Naive thymus-derived CD8-positive, alpha-beta T cell (primary cell): ENCODE results near the gene MED9. TPM values are rescaled to one million over a fixed set of nuclear protein-coding genes. Genes with fewer than 3 reads are reported as not detected.

ENCODE experiments used
- ATAC-seq, 2 donors: fragments of 150-1000 bp; cut with Tn5 transposase in 1 of 2; sonication (Bioruptor Pico), chemical (Tn5 transposase) in 1 of 2; 1 replicate in 1 of 2; 2 replicates in 1 of 2; pipeline ENCODE4 v1.10.0; 2021; ENCODE audit warnings: mild to moderate bottlenecking in 2 of 2, moderate library complexity in 2 of 2
- POLR2A ChIA-PET: fragments of 350-600 bp; sonication (Branson Sonifier 250); formaldehyde crosslinking; loops from one replicate; lab custom pipeline; 2021; ENCODE audit warnings: antibody characterized with exemption; lab: Charles Lee
- DNase-seq, 10 donors: peaks; one replicate each; pipeline versions ENCODE4 v3.0.0 to v3.0.0-alpha.2; 2020 to 2022
- H3K27ac Mint-ChIP-seq, 10 donors: one replicate each; pipeline ENCODE4 v1.8.0; 2020 to 2022; ENCODE audit warnings: mild to moderate bottlenecking in 10 of 10, mixed read lengths in 10 of 10, moderate library complexity in 4 of 10, inconsistent platforms in 1 of 10
- H3K27me3 Mint-ChIP-seq, 5 donors: one replicate each; pipeline ENCODE4 v1.8.0; 2021 to 2022; ENCODE audit warnings: mixed read lengths in 5 of 5
- H3K36me3 Mint-ChIP-seq, 3 donors: one replicate each; pipeline ENCODE4 v1.8.0; 2020 to 2022; ENCODE audit warnings: mixed read lengths in 3 of 3, mild to moderate bottlenecking in 2 of 3, inconsistent platforms in 1 of 3
- H3K4me1 Mint-ChIP-seq, 4 donors: one replicate each; pipeline ENCODE4 v1.8.0; 2021 to 2022; ENCODE audit warnings: mixed read lengths in 4 of 4
- H3K4me3 Mint-ChIP-seq, 10 donors: one replicate each; pipeline ENCODE4 v1.8.0; 2020 to 2022; ENCODE audit warnings: mild to moderate bottlenecking in 10 of 10, mixed read lengths in 10 of 10, moderate library complexity in 6 of 10, inconsistent platforms in 1 of 10
- H3K9me3 Mint-ChIP-seq, 9 donors: one replicate each; pipeline ENCODE4 v1.8.0; 2020 to 2022; ENCODE audit warnings: mixed read lengths in 9 of 9, mild to moderate bottlenecking in 3 of 9, inconsistent platforms in 1 of 9, moderate library complexity in 1 of 9
- polyA plus RNA-seq, 3 donors: library from polyadenylated mRNA; unstranded; fragments of 300-500 nt; fragmentation: Illumina TruSeq; gene quantifications; one replicate each; pipeline ENCODE4 v1.2.3, GENCODE V29; 2021
- total RNA-seq, 8 experiments: library from RNA in 2 of 8; stranded (reverse) in 2 of 8; gene quantifications; one replicate each; pipeline ENCODE4 v1.2.3 and lab custom pipeline; 2021 to 2026

Gene MED9
- total and polyA plus RNA-seq, 5 experiments from 2014 or later = 11.9 to 20.4 (median 17.4) TPM

- peaks cover 0 to 3% (median under 1%) of the 10 kb centered on the region in 4 donors for H3K4me1 Mint-ChIP-seq
- ATAC-seq (no peak), DNase-seq (no peak)
- no peaks in the 10 kb centered on the region for H3K36me3 Mint-ChIP-seq
- no peak overlapping the region for H3K27ac Mint-ChIP-seq
- POLR2A ChIA-PET = no interaction called here
- H3K27me3 Mint-ChIP-seq = no peaks in the 10 kb centered on the region
- no peaks in the 10 kb centered on the region for H3K9me3 Mint-ChIP-seq
- no peak overlapping the region for H3K4me3 Mint-ChIP-seq
These were observed 50.7 kb downstream of the MED9 start for GRCh38 chr17:17527534-17527933.

GRCh38 chr17:17527956-17528500 is 51.2 kb downstream of the MED9 start:
- Mint-ChIP-seq H3K27ac (peak overlapping the region in 1 of 10 donors; percentile 32), H3K4me1 (peaks cover 0 to 3% (median under 1%) of the 10 kb centered on the region in 4 donors), H3K36me3 (no peaks in the 10 kb centered on the region), H3K9me3 (no peaks in the 10 kb centered on the region), H3K4me3 (no peak overlapping the region), H3K27me3 (no peaks in the 10 kb centered on the region)
- POLR2A ChIA-PET = interaction anchor here (0.6 kb wide), 1 partner anchor 95 kb away, joined by 4 read pairs; no protein-coding TSS in a partner anchor
- ATAC-seq (no peak), DNase-seq (peak in 1 of 10 donors; percentile 57)

GRCh38 chr17:17528696-17529652 is 52.2 kb downstream of the MED9 start:
- Mint-ChIP-seq H3K36me3 (no peaks in the 10 kb centered on the region), H3K4me3 (no peak overlapping the region), H3K27ac (peak overlapping the region in 1 of 10 donors; percentile 27), H3K4me1 (peaks cover 0 to 4% (median under 1%) of the 10 kb centered on the region in 4 donors), H3K27me3 (no peaks in the 10 kb centered on the region), H3K9me3 (no peaks in the 10 kb centered on the region)
- ATAC-seq (no peak), DNase-seq (peak in 1 of 10 donors; percentile 43)
- POLR2A ChIA-PET = interaction anchor here (0.6 kb wide), 1 partner anchor 94 kb away, joined by 4 read pairs; no protein-coding TSS in a partner anchor

- Mint-ChIP-seq H3K9me3 (no peaks in the 10 kb centered on the region), H3K27me3 (no peaks in the 10 kb centered on the region), H3K27ac (no peak overlapping the region), H3K4me3 (no peak overlapping the region), H3K4me1 (peaks cover 0 to 2% (median 0%) of the 10 kb centered on the region in 4 donors), H3K36me3 (no peaks in the 10 kb centered on the region)
- no peak for ATAC-seq
- POLR2A ChIA-PET = no interaction called here
- no peak for DNase-seq
These were observed 54.4 kb downstream of the MED9 start for GRCh38 chr17:17531156-17531555.

DNA sequence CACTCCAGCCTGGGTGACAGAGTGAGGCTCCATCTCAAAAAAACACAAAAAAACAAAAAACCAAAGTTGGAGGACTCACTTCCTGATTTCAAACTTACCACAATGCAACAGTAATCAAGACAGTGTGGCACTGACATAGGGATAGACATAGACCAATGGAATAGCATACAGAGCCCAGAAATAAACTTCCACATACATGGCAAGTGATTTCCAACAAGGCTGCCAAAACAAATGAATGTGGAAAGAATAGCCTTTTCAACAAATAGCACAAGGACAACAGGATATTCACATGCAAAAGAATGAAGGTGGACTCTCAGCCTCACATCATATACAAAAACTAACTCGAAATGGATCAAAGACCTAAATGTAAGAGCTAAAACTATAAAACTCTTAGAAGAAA is 56.2 kb downstream of the MED9 start:
- POLR2A ChIA-PET = no interaction called here
- H3K9me3 Mint-ChIP-seq = no peaks in the 10 kb centered on the region
- H3K27ac Mint-ChIP-seq = peak overlapping the region in 2 of 10 donors; percentile 37 to 43
- ATAC-seq = no peak
- no peak for DNase-seq
- no peaks in the 10 kb centered on the region for H3K36me3 Mint-ChIP-seq
- H3K27me3 Mint-ChIP-seq = no peaks in the 10 kb centered on the region
- peaks cover 0 to 2% (median 0%) of the 10 kb centered on the region in 4 donors for H3K4me1 Mint-ChIP-seq
- no peak overlapping the region for H3K4me3 Mint-ChIP-seq

DNA sequence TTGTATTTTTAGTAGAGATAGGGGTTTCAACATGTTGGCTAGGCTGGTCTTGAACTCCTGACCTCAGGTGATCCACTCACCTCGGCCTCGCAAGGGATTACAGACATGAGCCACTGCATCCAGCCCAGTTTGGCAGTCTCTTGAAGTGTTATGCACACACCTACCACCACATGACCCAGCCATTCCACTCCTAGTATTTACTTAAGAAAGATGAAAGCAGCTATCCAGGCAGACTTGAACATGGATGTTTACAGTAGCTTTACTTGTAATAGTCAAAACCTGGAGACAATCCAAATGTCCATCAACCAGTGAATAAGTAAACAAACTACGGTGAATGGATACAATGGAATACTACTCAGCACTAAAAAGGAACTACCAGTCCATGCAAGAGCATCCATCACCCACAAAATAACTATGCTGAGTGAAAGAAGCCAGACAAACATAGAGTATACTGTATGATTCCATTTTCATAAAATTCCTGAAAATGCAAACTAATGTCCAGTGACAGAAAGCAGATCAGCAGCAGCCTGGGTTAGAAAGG is 57.2 kb downstream of the MED9 start:
- no peaks in the 10 kb centered on the region for H3K36me3 Mint-ChIP-seq
- H3K27me3 Mint-ChIP-seq = no peaks in the 10 kb centered on the region
- peaks cover 0 to 2% (median 0%) of the 10 kb centered on the region in 4 donors for H3K4me1 Mint-ChIP-seq
- no peak for DNase-seq
- H3K9me3 Mint-ChIP-seq = no peaks in the 10 kb centered on the region
- POLR2A ChIA-PET = no interaction called here
- H3K4me3 Mint-ChIP-seq = no peak overlapping the region
- H3K27ac Mint-ChIP-seq = peak overlapping the region in 1 of 10 donors; percentile 66
- ATAC-seq = no peak

GRCh38 chr17:17535957-17536356 is 59.2 kb downstream of the MED9 start:
- Mint-ChIP-seq H3K9me3 (no peaks in the 10 kb centered on the region), H3K4me3 (no peak overlapping the region), H3K4me1 (peaks cover 0 to 2% (median 0%) of the 10 kb centered on the region in 4 donors), H3K27me3 (no peaks in the 10 kb centered on the region), H3K27ac (no peak overlapping the region), H3K36me3 (no peaks in the 10 kb centered on the region)
- POLR2A ChIA-PET = no interaction called here
- ATAC-seq = no peak
- DNase-seq = peak in 1 of 10 donors; percentile 1

DNA sequence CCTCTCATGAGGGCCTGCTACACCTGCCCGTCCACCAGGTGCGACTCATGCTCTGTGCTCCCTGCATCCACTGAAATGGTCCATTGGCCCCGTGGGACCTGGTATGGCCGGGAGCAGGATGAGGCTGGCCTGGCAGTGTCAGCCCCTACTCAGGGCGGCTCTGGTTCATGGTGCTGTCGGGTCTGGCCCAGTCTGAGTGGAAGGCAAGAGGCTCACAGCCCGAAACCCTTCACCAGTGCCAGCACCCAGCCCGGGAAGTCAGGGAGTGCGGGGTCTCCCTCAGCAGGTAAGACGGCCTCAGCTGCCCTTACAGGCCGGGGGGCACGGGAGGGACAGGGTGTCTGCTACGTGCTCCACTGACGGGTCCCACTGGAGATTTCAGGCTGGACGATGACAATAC is 59.9 kb downstream of the MED9 start:
- H3K4me1 Mint-ChIP-seq = peaks cover 0 to 2% (median 0%) of the 10 kb centered on the region in 4 donors
- peak in 1 of 10 donors; percentile 58 for DNase-seq
- H3K27ac Mint-ChIP-seq = no peak overlapping the region
- no peak for ATAC-seq
- H3K9me3 Mint-ChIP-seq = no peaks in the 10 kb centered on the region
- H3K36me3 Mint-ChIP-seq = no peaks in the 10 kb centered on the region
- no peaks in the 10 kb centered on the region for H3K27me3 Mint-ChIP-seq
- POLR2A ChIA-PET = no interaction called here
- H3K4me3 Mint-ChIP-seq = no peak overlapping the region

GRCh38 chr17:17537311-17538099 is 60.7 kb downstream of the MED9 start:
- POLR2A ChIA-PET = interaction anchor here (0.5 kb wide), 1 partner anchor 1705 kb away, joined by 4 read pairs; no protein-coding TSS in a partner anchor
- ATAC-seq = no peak
- H3K27ac Mint-ChIP-seq = no peak overlapping the region
- H3K4me3 Mint-ChIP-seq = no peak overlapping the region
- H3K9me3 Mint-ChIP-seq = no peaks in the 10 kb centered on the region
- peaks cover 0 to 2% (median 0%) of the 10 kb centered on the region in 4 donors for H3K4me1 Mint-ChIP-seq
- H3K27me3 Mint-ChIP-seq = no peaks in the 10 kb centered on the region
- no peaks in the 10 kb centered on the region for H3K36me3 Mint-ChIP-seq
- DNase-seq = no peak

- DNase-seq = no peak
- Mint-ChIP-seq H3K4me3 (no peak overlapping the region), H3K27ac (peak overlapping the region in 1 of 10 donors; percentile 20), H3K36me3 (no peaks in the 10 kb centered on the region), H3K4me1 (no peaks in the 10 kb centered on the region), H3K27me3 (no peaks in the 10 kb centered on the region), H3K9me3 (no peaks in the 10 kb centered on the region)
- POLR2A ChIA-PET = no interaction called here
- no peak for ATAC-seq
These were observed 61.9 kb downstream of the MED9 start for GRCh38 chr17:17538417-17539391.

- no peaks in the 10 kb centered on the region for H3K27me3 Mint-ChIP-seq
- no peak overlapping the region for H3K27ac Mint-ChIP-seq
- POLR2A ChIA-PET = no interaction called here
- H3K36me3 Mint-ChIP-seq = no peaks in the 10 kb centered on the region
- ATAC-seq = no peak
- H3K4me3 Mint-ChIP-seq = no peak overlapping the region
- H3K4me1 Mint-ChIP-seq = no peaks in the 10 kb centered on the region
- H3K9me3 Mint-ChIP-seq = no peaks in the 10 kb centered on the region
- no peak for DNase-seq
These were observed 62.8 kb downstream of the MED9 start for GRCh38 chr17:17539591-17539990.
